ENCODE results near the gene ITPRID1.
"Not testable (repeated sequence)": the region's sequence is repeated elsewhere in the genome, so short reads cannot be mapped to it uniquely, and the experiment has no call there.

GRCh38 chr7:31470883-31471282, 43.0 kb upstream of the ITPRID1 start:
- TF ChIP-seq, protein P1, sequence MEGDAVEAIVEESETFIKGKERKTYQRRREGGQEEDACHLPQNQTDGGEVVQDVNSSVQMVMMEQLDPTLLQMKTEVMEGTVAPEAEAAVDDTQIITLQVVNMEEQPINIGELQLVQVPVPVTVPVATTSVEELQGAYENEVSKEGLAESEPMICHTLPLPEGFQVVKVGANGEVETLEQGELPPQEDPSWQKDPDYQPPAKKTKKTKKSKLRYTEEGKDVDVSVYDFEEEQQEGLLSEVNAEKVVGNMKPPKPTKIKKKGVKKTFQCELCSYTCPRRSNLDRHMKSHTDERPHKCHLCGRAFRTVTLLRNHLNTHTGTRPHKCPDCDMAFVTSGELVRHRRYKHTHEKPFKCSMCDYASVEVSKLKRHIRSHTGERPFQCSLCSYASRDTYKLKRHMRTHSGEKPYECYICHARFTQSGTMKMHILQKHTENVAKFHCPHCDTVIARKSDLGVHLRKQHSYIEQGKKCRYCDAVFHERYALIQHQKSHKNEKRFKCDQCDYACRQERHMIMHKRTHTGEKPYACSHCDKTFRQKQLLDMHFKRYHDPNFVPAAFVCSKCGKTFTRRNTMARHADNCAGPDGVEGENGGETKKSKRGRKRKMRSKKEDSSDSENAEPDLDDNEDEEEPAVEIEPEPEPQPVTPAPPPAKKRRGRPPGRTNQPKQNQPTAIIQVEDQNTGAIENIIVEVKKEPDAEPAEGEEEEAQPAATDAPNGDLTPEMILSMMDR (conservative IDR thresholded peaks at IDR 0.05; ENCODE audit: low read depth, low read length) = not testable (repeated sequence)
- TF ChIP-seq EZH2 (IDR thresholded peaks at IDR 0.05; ENCODE audit: low read length, unreplicated experiment) = not testable (repeated sequence)
